Mucosa of rectum (tissue), 2 donors: ENCODE data around the gene SUSD1.
A peak's percentile ranks its signal among the peaks of the same experiment; 100 is the strongest.

ENCODE experiments used
- H3K27ac ChIP-seq, 2 donors: one replicate each; pipeline ENCODE4 v1.7.0; 2013; ENCODE audit warnings: inconsistent platforms in 2 of 2, low read depth in 2 of 2, low read length in 2 of 2
- H3K27me3 ChIP-seq, 2 donors: one replicate each; pipeline ENCODE4 v1.7.0; 2013; ENCODE audit warnings: low read length in 2 of 2; ENCODE audit not compliant: control insufficient read depth in 2 of 2, insufficient read depth in 2 of 2
- H3K36me3 ChIP-seq, 2 donors: one replicate each; pipeline ENCODE4 v1.7.0; 2013; ENCODE audit warnings: low read length in 2 of 2; ENCODE audit not compliant: control insufficient read depth in 2 of 2, insufficient read depth in 2 of 2
- H3K4me1 ChIP-seq, 2 donors: one replicate each; pipeline ENCODE4 v1.7.0; 2013; ENCODE audit warnings: low read length in 2 of 2, mild to moderate bottlenecking in 1 of 2; ENCODE audit not compliant: control insufficient read depth in 2 of 2, insufficient read depth in 2 of 2
- H3K4me3 ChIP-seq, 2 donors: one replicate each; pipeline ENCODE4 v1.7.0; 2013; ENCODE audit warnings: low read length in 2 of 2
- H3K9ac ChIP-seq, 2 donors: one replicate each; pipeline ENCODE4 v1.7.0; 2013; ENCODE audit warnings: low read length in 2 of 2, low read depth in 1 of 2, mild to moderate bottlenecking in 1 of 2
- H3K9me3 ChIP-seq, 2 donors: one replicate each; pipeline ENCODE4 v1.7.0; 2013; ENCODE audit warnings: low read length in 2 of 2; ENCODE audit not compliant: control insufficient read depth in 2 of 2
- donor health status: healthy.
- donor health status: Normal muscosa, but diverticular disease.

Gene SUSD1

GRCh38 chr9:112120439-112120925 is 54.6 kb downstream of the SUSD1 start:
- H3K9me3 ChIP-seq, result no peaks in the 10 kb centered on the region
- H3K27ac ChIP-seq, result peak overlapping the region; percentile 92 to 95
- no peaks in the 10 kb centered on the region for H3K27me3 ChIP-seq
- peaks cover 9 to 12% of the 10 kb centered on the region in 2 donors for H3K36me3 ChIP-seq
- peaks cover 13 to 14% of the 10 kb centered on the region in 2 donors for H3K4me1 ChIP-seq
- H3K9ac ChIP-seq, result peak overlapping the region in 1 of 2 donors; percentile 32
- H3K4me3 ChIP-seq, result no peak overlapping the region

GRCh38 chr9:112120030-112120341 is 55.1 kb downstream of the SUSD1 start:
- Histone ChIP-seq H3K27ac (peak overlapping the region; percentile 92 to 95), H3K4me3 (peak overlapping the region in 1 of 2 donors; percentile 64), H3K27me3 (no peaks in the 10 kb centered on the region), H3K4me1 (peaks cover 13 to 14% of the 10 kb centered on the region in 2 donors), H3K9me3 (no peaks in the 10 kb centered on the region), H3K9ac (peak overlapping the region; percentile 41 to 70), H3K36me3 (peaks cover 9 to 12% of the 10 kb centered on the region in 2 donors)

- peaks cover 13 to 14% of the 10 kb centered on the region in 2 donors for H3K4me1 ChIP-seq
- H3K9me3 ChIP-seq, result no peaks in the 10 kb centered on the region
- H3K9ac ChIP-seq, result peak overlapping the region; percentile 70 to 76
- H3K27me3 ChIP-seq, result no peaks in the 10 kb centered on the region
- H3K27ac ChIP-seq, result peak overlapping the region; percentile 92 to 95
- peaks cover 9 to 12% of the 10 kb centered on the region in 2 donors for H3K36me3 ChIP-seq
- peak overlapping the region; percentile 57 to 64 for H3K4me3 ChIP-seq
These were observed 55.7 kb downstream of the SUSD1 start for GRCh38 chr9:112119225-112120029.

- Histone ChIP-seq H3K9me3 (no peaks in the 10 kb centered on the region), H3K4me1 (peaks cover 13 to 14% of the 10 kb centered on the region in 2 donors), H3K27me3 (no peaks in the 10 kb centered on the region), H3K4me3 (no peak overlapping the region), H3K36me3 (peaks cover under 1 to 5% of the 10 kb centered on the region in 2 donors), H3K9ac (no peak overlapping the region), H3K27ac (no peak overlapping the region)
These were observed 57.1 kb downstream of the SUSD1 start for GRCh38 chr9:112118009-112118408.

GRCh38 chr9:112115970-112116753 is 58.9 kb downstream of the SUSD1 start:
- Histone ChIP-seq H3K4me1 (peaks cover 13 to 14% of the 10 kb centered on the region in 2 donors), H3K27me3 (no peaks in the 10 kb centered on the region), H3K9me3 (no peaks in the 10 kb centered on the region), H3K4me3 (no peak overlapping the region), H3K27ac (no peak overlapping the region), H3K36me3 (peaks cover 0 to 6% of the 10 kb centered on the region in 2 donors), H3K9ac (no peak overlapping the region)

- Histone ChIP-seq H3K9me3 (no peaks in the 10 kb centered on the region), H3K4me3 (no peak overlapping the region), H3K9ac (no peak overlapping the region)
These were observed 60.0 kb downstream of the SUSD1 start for GRCh38 chr9:112115109-112115508.

GRCh38 chr9:112112941-112113681 is 62.0 kb downstream of the SUSD1 start:
- Histone ChIP-seq H3K9me3 (no peaks in the 10 kb centered on the region), H3K9ac (no peak overlapping the region), H3K27me3 (no peaks in the 10 kb centered on the region), H3K36me3 (peaks cover 0 to 9% of the 10 kb centered on the region in 2 donors), H3K27ac (no peak overlapping the region), H3K4me1 (no peaks in the 10 kb centered on the region), H3K4me3 (no peak overlapping the region)

More at GRCh38 chr9:112115109-112115508, 60.0 kb downstream of the SUSD1 start:
- Histone ChIP-seq H3K4me1 (peaks cover 8 to 11% of the 10 kb centered on the region in 2 donors), H3K36me3 (peaks cover 0 to 9% of the 10 kb centered on the region in 2 donors), H3K27ac (no peak overlapping the region), H3K27me3 (no peaks in the 10 kb centered on the region)

- H3K4me3 ChIP-seq, result no peak overlapping the region
- no peak overlapping the region for H3K27ac ChIP-seq
- no peaks in the 10 kb centered on the region for H3K9me3 ChIP-seq
- no peaks in the 10 kb centered on the region for H3K4me1 ChIP-seq
- peaks cover 0 to 9% of the 10 kb centered on the region in 2 donors for H3K36me3 ChIP-seq
- H3K9ac ChIP-seq, result no peak overlapping the region
- no peaks in the 10 kb centered on the region for H3K27me3 ChIP-seq
These were observed 62.6 kb downstream of the SUSD1 start for GRCh38 chr9:112112519-112112918.

GRCh38 chr9:112111461-112111860 is 63.6 kb downstream of the SUSD1 start:
- no peak overlapping the region for H3K4me3 ChIP-seq
- no peak overlapping the region for H3K27ac ChIP-seq
- no peaks in the 10 kb centered on the region for H3K4me1 ChIP-seq
- H3K9me3 ChIP-seq, result no peaks in the 10 kb centered on the region
- H3K27me3 ChIP-seq, result no peaks in the 10 kb centered on the region
- peaks cover 0 to 9% of the 10 kb centered on the region in 2 donors for H3K36me3 ChIP-seq
- no peak overlapping the region for H3K9ac ChIP-seq
